LNCAP (cell line): ENCODE data around the gene KLF3.

Source experiments
- TF ChIP-seq, protein P1 (sequence below): fragments of 450-650 bp; IDR thresholded peaks from 2 replicates; pipeline ENCODE4 v1.5.1; 2017; ENCODE audit warnings: mild to moderate bottlenecking

The KLF3 gene

GRCh38 chr4:38678078-38678477 is 14.1 kb downstream of the KLF3 start:
- TF ChIP-seq, protein P1, sequence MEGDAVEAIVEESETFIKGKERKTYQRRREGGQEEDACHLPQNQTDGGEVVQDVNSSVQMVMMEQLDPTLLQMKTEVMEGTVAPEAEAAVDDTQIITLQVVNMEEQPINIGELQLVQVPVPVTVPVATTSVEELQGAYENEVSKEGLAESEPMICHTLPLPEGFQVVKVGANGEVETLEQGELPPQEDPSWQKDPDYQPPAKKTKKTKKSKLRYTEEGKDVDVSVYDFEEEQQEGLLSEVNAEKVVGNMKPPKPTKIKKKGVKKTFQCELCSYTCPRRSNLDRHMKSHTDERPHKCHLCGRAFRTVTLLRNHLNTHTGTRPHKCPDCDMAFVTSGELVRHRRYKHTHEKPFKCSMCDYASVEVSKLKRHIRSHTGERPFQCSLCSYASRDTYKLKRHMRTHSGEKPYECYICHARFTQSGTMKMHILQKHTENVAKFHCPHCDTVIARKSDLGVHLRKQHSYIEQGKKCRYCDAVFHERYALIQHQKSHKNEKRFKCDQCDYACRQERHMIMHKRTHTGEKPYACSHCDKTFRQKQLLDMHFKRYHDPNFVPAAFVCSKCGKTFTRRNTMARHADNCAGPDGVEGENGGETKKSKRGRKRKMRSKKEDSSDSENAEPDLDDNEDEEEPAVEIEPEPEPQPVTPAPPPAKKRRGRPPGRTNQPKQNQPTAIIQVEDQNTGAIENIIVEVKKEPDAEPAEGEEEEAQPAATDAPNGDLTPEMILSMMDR, result no peak

DNA sequence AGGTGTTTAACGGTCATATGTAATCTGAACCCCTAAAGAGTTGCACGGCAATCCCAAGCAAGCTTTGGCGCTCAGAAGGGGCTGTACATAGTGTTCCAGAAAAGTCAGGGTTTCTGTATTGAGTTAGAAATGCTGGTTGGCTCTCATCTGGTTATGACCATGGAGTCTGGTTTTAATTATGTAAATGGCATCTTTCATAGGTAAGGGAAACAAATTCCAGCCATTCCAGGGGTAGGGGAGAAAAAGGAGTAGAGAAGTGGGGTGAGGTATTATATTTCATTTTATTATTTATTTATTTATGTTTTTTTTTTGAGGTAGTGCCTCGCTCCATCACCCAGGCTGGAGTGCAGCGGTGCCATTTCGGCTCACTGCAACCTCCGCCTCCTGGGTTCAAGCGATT is 15.9 kb downstream of the KLF3 start:
- TF ChIP-seq, protein P1, result no peak

DNA sequence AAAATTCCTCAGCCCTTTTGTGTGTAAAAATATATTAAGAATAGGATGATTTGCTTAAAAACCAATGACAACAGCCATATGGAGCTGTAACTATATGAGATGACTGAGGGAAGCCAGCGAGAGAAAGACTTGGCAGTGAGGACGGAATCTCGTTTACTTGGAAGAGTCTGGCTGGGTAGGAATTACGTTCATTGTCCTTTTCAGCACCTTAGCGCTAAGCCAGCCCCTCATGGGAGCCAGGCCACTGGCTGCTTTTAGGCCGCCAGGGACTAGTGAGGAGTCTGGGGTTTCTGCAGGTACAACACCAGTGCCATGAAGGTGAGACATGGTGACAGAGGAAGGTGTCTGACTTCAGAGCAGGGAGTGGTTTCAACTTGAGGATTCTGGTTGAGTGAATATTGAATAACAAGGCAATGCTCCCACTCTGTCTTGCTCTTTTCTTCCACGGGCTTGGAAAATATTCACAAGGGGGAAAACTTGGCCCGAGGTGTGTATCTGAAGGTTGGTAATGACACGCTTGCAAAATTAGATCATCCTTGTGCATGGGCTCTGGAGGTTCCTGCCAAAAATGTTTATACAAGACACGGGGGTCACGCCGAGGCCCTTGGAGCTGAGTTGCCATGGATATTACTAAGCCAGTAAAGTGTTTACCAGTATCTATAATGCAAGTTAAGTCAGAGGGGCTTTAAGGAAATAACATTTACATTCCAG is 17.4 kb downstream of the KLF3 start:
- TF ChIP-seq, protein P1, result no peak

- TF ChIP-seq, protein P1, result no peak
These were observed 18.3 kb downstream of the KLF3 start for GRCh38 chr4:38682336-38682735.

- TF ChIP-seq, protein P1, result no peak
These were observed 19.3 kb downstream of the KLF3 start for GRCh38 chr4:38683276-38683675.

DNA sequence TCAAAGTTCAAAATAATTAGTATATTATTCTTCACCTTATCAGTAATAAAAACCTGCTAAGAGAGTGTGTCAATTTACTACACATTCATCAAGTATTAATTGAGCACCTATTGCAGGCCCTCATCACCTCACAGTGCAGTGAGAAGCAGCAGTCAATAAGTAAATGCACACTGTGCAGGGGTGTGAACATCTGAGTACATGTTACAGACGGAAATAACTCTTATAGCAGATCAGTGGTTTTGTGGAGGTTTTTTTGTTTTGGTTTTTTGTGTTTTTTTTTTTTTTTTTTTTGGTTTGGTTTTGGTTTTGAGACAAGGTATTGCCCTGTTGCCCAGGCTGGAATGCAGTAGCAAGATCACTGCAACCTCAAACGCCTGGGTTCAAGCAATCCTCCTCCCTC is 20.3 kb downstream of the KLF3 start:
- TF ChIP-seq, protein P1, result no peak

DNA sequence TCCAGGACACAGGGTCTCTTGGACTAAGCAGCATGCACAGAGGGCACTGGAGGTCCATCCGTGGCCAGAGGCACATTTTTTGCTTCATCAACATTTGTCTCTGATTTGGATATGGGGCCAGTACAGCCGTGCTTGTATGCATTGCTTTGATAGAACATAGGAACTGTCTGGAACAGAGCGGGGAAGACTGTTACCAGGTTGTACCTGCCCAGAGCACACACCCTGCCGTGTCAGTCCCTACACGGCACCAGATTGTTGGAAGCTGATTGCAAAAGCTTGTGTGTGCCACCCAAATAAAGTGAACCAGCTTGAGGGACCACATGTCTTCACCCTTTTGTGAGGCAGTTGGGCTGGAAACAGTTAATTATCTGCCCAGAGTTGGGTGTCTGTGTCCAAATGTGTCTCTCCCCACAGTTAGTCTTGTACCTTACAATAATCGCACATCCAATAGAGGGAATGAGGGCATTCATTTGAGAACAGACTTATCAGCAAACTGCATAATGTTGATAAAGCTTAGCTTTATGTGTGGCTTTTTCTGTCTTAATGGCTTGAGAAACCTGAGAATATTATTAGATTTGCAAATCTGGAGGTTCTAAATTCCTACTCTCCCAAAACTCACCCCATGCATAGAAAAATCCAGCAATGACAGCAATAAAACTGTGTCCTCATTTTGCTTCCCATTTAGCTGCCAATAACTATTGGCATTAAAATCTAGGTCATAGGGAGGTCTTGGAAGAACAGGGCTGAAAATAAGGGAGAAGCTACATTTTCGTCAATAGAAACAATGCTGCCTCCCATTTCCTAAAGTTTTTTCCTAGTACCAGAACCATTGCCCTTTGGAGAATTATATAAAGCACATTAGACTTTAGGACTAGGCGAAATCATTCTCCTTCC is 21.2 kb downstream of the KLF3 start:
- TF ChIP-seq, protein P1, result no peak
